OCI-LY7 (cell line): ENCODE results near the gene MARCHF2.

Source experiments
- EZH2phosphoT487 ChIP-seq: fragments of 200-600 bp; sonication (generic); IDR thresholded peaks from 2 replicates; pipeline ENCODE4 v1.6.1; 2018; ENCODE audit warnings: low read depth, borderline replicate concordance, mild to moderate bottlenecking, mixed run types, antibody characterized with exemption, low read length, moderate library complexity, mixed read lengths
- TF ChIP-seq, protein P1 (sequence below): fragments of 200-600 bp; sonication (generic); conservative IDR thresholded peaks from 2 replicates; pipeline ENCODE4 v1.5.1; 2014; ENCODE audit warnings: mild to moderate bottlenecking, antibody characterized with exemption, low read length, moderate library complexity, mixed read lengths

DNA sequence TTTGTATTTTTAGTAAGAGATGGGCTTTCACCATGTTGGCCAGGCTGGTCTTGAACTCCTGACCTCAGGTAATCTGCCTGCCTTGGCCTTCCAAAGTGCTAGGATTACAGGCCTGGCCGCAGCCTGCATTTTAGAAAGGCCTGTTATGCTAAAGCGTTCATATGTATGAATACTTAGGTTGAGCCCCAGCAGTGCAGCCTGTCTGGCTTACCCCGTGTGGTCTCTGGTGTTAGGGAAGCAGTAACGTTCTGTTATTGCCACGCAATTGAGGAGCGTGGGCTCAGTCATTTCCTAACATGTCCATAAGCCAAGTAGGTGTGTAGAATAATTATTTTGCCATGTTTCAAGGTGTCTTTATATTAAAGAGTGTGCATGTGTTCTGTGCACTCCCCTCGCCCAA, 46.0 kb downstream of the MARCHF2 start:
- TF ChIP-seq, protein P1, sequence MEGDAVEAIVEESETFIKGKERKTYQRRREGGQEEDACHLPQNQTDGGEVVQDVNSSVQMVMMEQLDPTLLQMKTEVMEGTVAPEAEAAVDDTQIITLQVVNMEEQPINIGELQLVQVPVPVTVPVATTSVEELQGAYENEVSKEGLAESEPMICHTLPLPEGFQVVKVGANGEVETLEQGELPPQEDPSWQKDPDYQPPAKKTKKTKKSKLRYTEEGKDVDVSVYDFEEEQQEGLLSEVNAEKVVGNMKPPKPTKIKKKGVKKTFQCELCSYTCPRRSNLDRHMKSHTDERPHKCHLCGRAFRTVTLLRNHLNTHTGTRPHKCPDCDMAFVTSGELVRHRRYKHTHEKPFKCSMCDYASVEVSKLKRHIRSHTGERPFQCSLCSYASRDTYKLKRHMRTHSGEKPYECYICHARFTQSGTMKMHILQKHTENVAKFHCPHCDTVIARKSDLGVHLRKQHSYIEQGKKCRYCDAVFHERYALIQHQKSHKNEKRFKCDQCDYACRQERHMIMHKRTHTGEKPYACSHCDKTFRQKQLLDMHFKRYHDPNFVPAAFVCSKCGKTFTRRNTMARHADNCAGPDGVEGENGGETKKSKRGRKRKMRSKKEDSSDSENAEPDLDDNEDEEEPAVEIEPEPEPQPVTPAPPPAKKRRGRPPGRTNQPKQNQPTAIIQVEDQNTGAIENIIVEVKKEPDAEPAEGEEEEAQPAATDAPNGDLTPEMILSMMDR: no peak
- no peak for TF ChIP-seq EZH2phosphoT487
